Body of pancreas (tissue), 4 donors: ENCODE results near the gene ASPA.

Source experiments
- POLR2A ChIP-seq, 3 donors: fragments of 450-650 bp; IDR thresholded peaks; one replicate each; pipeline ENCODE4 v1.6.1; 2016; ENCODE audit warnings: antibody characterized with exemption in 3 of 3, mild to moderate bottlenecking in 2 of 3
- TF ChIP-seq, protein P1 (sequence below), 7 experiments: fragments of 450-650 bp in 4 of 7; fragments of 200-600 bp in 3 of 7; sonication (generic) in 3 of 7; IDR thresholded peaks; one replicate each; pipeline ENCODE4 v1.5.1; 2016 to 2019; ENCODE audit warnings: antibody characterized with exemption in 7 of 7

DNA sequence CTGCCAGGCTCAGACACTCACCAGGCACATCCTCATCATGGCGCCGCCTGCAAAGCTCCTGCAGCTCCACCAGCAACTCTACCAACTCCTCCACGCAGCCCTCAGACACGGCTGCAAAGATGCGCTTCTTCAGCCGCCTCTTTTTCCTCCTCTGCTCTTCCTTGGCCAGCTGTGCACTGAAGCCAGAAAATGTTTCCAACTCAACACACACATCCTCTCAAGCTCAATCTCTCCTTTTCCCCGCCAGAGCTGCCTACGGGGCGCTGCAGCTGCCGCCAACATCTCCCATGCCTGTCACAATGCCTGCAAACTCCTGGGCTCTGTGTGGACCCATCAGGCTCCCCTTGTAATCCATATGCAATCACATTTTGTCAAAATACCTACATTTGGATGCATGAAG is 67.7 kb downstream of the ASPA start:
- TF ChIP-seq, protein P1, sequence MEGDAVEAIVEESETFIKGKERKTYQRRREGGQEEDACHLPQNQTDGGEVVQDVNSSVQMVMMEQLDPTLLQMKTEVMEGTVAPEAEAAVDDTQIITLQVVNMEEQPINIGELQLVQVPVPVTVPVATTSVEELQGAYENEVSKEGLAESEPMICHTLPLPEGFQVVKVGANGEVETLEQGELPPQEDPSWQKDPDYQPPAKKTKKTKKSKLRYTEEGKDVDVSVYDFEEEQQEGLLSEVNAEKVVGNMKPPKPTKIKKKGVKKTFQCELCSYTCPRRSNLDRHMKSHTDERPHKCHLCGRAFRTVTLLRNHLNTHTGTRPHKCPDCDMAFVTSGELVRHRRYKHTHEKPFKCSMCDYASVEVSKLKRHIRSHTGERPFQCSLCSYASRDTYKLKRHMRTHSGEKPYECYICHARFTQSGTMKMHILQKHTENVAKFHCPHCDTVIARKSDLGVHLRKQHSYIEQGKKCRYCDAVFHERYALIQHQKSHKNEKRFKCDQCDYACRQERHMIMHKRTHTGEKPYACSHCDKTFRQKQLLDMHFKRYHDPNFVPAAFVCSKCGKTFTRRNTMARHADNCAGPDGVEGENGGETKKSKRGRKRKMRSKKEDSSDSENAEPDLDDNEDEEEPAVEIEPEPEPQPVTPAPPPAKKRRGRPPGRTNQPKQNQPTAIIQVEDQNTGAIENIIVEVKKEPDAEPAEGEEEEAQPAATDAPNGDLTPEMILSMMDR (IDR thresholded peaks at IDR 0.05) = no peak
- TF ChIP-seq POLR2A (IDR thresholded peaks at IDR 0.05) = no peak
